ENCODE results near the gene POLD4. TPM values are rescaled to one million over a fixed set of nuclear protein-coding genes. Genes with fewer than 3 reads are reported as not detected.

POLD4 gene
- 11.1 TPM for total RNA-seq

DNA sequence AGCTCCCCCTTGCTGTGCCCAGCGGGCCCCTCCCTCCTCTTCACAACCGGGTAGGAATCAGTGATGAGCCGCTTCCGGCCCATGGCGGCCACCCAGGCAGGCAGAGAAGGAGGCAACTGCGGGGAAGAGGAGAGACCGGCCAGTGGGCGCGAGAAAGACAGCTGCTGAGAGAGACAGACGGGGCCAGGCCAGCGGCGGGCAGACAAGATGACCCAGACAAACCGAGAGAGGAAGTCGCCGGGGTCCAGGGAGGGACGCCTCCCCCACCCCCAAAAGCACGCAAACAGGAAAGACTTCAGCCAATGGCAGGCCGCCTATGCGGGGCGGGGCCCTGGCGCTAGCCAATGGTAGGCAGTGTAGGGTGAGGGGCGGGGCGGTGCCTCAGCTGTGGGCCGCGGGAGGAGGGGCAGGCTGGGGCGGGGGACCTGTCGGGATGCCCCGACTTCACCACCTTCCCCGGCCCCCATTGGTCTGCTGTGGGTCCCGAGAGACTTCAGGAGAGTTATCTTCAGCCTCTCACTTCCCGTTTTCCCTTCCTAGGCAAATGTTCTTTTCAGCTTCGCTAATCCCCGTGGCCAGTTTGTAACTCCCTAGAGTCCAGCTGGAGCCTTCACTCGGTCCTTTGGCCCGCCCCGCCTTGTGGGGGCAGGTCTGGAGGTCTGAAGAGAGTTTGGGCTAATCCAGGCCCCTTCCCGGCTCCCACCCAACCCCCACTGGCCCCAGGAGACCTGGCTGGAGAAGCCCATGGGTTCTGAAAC is at the start of gene POLD4:
POLD4 (minus strand) TSS at position 230 of the 758 bp plus-strand sequence; CDS start at position 83, 147 bp downstream.

DNA sequence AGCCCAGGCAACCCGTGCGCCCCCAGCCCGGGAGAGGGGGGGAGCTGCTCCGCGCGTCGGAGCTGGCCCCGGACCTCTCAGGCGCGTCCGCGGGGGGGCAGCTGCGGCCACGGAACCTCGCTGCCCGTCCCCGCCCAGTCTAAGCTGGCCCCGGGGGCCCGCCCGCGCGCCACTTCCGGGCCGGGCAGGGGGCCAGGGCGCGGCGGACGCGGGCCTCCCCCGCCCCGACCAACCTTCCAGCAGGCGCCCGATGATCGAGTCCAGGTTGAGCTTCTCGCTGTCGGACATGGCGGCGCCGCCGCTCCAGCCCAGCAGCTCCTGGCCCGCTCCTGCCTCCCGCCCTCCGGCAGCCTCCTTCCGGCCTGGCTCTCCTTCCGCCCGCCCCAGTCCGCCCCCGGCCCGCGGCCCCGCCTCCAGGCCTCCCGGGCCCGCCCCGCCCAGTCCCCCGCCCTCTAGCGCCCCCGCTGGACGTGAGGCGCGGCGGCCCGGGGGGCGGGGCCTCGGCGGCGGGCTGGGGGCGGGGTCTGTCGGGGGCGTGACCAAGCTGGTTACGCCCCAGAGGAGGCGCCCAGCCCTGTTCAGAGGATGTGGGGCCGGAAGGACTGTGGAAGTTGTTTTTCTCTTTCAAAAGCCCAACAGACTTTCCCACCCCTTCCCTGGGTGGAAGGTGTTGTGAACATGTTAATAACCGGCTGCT is 48.3 kb upstream of the POLD4 start, which contains the start of gene PPP1CA:
PPP1CA (minus strand) TSS at position 364 of the 697 bp plus-strand sequence; CDS start at position 288, 76 bp downstream.

DNA sequence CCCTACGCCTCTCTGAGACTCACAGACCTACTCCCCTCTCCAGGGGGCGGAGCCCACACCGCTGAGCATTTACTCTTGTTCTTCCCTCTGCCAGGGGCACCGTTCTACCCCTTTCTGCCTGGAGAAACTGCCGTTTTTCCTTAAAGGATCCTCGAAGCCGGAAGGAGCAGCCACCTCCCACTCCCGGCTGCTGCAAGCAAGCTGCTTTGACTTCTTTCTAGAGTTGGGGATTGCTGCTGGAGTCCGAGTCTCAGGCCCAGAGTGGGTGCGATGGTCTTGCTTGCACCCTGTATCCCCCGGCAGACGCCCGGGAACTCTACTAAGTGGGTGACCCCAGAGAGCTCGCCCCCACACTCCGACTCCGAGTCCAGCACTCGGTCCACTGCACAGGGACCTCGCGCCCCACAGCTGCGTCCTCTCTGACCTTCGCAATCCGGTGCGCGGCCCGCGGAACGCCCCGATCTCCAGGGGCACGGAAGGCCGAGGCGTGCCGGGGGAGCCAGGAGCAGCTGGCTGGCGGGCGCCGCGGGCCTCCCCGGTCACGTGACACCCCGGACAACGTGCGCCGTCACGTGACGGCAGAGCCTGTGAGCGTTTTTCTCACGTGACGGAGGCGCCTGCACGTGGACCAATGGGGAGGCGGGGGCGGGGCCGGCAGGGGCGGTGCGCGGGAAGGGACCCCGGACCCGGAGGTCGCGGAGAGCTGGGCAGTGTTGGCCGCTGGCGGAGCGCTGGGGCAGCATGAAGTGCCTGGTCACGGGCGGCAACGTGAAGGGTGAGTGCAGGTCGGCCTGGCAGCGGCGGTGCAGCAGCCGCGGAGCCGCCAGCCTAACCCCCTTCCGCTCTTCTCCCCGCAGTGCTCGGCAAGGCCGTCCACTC is 38.2 kb upstream of the POLD4 start, which contains the start of gene RAD9A:
RAD9A (plus strand) TSS at position 683 of the 879 bp plus-strand sequence; CDS start at position 742, 59 bp downstream.

DNA sequence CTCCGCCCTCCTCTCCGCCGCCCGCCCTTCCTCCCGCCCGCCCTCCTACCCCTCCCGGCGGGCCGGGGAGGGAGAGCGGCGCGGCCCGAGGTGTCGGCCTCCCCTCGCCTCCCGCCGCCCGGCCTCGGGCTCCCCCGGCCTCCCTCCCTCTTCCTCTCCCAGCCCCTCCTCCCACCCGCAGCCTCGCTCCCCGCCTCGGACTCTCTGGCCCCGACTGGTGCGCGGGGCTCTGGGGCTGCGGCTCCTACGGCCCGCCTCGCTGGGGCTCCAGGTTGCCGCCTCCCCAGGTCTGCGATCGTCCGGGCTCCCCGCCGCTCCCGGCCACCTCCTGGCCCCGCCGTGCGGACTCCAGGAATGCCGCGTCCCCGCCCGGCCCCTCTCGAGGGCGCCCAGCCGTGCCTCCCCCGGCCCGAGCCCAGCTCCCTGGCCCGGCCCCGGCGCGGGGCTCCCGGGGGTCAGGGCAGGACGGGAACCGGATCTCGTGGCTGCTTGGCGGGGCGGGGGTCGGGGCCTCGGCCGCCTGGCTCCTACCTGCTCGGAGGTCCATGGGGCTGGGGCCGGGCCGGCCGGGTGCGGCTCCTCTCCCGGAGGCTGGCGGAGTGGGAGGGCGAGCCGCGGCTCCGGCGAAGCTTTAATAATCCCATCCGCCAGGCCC is 19.8 kb upstream of the POLD4 start, which contains the start of gene CLCF1:
CLCF1 (minus strand) TSS at position 606 of the 655 bp plus-strand sequence; CDS start at position 547, 59 bp downstream.

DNA sequence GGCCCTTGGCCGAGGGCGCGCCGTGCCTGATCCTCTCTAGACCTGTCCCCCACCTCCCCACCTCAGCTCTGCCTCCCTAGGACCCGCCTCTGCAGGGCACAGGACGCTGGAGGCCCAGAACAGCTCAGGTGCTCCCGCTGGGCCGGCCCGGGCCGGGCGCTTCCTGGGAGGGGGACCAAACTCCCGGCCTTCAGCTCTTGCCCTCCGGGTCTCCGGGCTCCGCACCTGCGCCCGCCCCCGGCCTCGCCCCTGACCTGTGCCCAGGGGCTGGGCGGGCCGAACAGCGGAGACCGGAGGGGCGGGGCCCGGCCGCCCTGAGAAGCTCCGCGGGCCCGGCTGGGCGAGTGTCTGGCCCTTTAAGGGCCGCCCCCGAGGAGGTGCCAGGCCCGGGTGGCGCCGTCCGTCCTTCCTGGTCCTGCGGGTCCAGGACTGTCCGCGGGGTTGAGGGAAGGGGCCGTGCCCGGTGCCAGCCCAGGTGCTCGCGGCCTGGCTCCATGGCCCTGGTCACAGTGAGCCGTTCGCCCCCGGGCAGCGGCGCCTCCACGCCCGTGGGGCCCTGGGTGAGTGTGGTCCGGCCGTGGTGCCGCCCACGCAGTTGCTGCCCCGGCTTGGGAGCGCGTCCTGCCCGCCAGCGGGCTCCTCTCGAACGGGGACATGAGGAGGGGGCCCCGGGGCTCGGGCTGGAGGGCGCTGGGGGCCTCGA is 50.1 kb downstream of the POLD4 start, which contains the start of gene SSH3:
SSH3 (plus strand) TSS at position 399 of the 703 bp plus-strand sequence; CDS start at position 495, 96 bp downstream.

Other genes starting within 250 kb of the POLD4 start
- gene KDM2A, start 234.3 kb downstream of the POLD4 start, total RNA-seq = 121 TPM
- 36.3 TPM for gene GRK2, start 87.1 kb downstream of the POLD4 start, total RNA-seq
- 46.7 TPM for gene ANKRD13D, start 64.2 kb downstream of the POLD4 start, total RNA-seq
- 29.1 TPM for gene SSH3, start 50.0 kb downstream of the POLD4 start, total RNA-seq
- gene CLCF1, start 20.1 kb upstream of the POLD4 start, total RNA-seq = 2.9 TPM
- 26.6 TPM for gene RAD9A, start 38.4 kb upstream of the POLD4 start, total RNA-seq
- 85.5 TPM for gene PPP1CA, start 48.3 kb upstream of the POLD4 start, total RNA-seq
- 1.4 TPM for gene TBC1D10C, start 50.5 kb upstream of the POLD4 start, total RNA-seq
- 5.1 TPM for gene CARNS1, start 62.1 kb upstream of the POLD4 start, total RNA-seq
- gene RPS6KB2, start 74.9 kb upstream of the POLD4 start, total RNA-seq = 41.7 TPM
- gene PTPRCAP, start 84.1 kb upstream of the POLD4 start, total RNA-seq = 0.71 TPM
- gene CORO1B, start 89.9 kb upstream of the POLD4 start, total RNA-seq = 55.3 TPM
- gene GPR152, start 99.2 kb upstream of the POLD4 start, total RNA-seq = not detected
- 6.3 TPM for gene CABP4, start 101.8 kb upstream of the POLD4 start, total RNA-seq
- 73.1 TPM for gene TMEM134, start 115.7 kb upstream of the POLD4 start, total RNA-seq
- 49.3 TPM for gene AIP, start 129.5 kb upstream of the POLD4 start, total RNA-seq
- gene PITPNM1, start 151.8 kb upstream of the POLD4 start, total RNA-seq = 79.8 TPM
- 13.1 TPM for gene CDK2AP2, start 154.6 kb upstream of the POLD4 start, total RNA-seq
- gene CABP2, start 169.9 kb upstream of the POLD4 start, total RNA-seq = 5.6 TPM
- 417 TPM for gene GSTP1, start 230.3 kb upstream of the POLD4 start, total RNA-seq

Data from camera-type eye (tissue), 1 donor.